Hepatocyte (in vitro differentiated cells): ENCODE data around the gene NEXN. TPM values are rescaled to one million over a fixed set of nuclear protein-coding genes. Genes with fewer than 3 reads are reported as not detected.

Experiments used
- DNase-seq: peaks from one replicate; pipeline ENCODE4 v3.0.0-alpha.2; 2016; ENCODE audit warnings: low spot score
- H2AFZ ChIP-seq: fragments of 200-600 bp; sonication (generic); 2 replicates; pipeline ENCODE4 v1.6.0; 2016; ENCODE audit warnings: antibody characterized with exemption, mild to moderate bottlenecking
- H3K27ac ChIP-seq: fragments of 200-600 bp; sonication (generic); 2 replicates; pipeline ENCODE4 v1.5.1; 2016; ENCODE audit warnings: mild to moderate bottlenecking
- H3K27me3 ChIP-seq: fragments of 200-600 bp; sonication (generic); 2 replicates; pipeline ENCODE4 v1.6.1; 2016
- H3K36me3 ChIP-seq: fragments of 200-600 bp; sonication (generic); replicated peaks from 2 replicates; pipeline ENCODE4 v1.5.1; 2016; ENCODE audit warnings: low read depth; ENCODE audit not compliant: insufficient read depth
- H3K4me1 ChIP-seq: fragments of 200-600 bp; sonication (generic); 2 replicates; pipeline ENCODE4 v1.5.1; 2016; ENCODE audit warnings: mild to moderate bottlenecking, moderate library complexity; ENCODE audit not compliant: insufficient read depth
- H3K4me2 ChIP-seq: fragments of 200-600 bp; sonication (generic); 2 replicates; pipeline ENCODE4 v1.6.0; 2016
- H3K4me3 ChIP-seq: fragments of 200-600 bp; sonication (generic); 2 replicates; pipeline ENCODE4 v1.5.1; 2016; ENCODE audit warnings: mild to moderate bottlenecking
- H3K79me2 ChIP-seq: fragments of 200-600 bp; sonication (generic); 2 replicates; pipeline ENCODE4 v1.6.0; 2017; ENCODE audit warnings: mild to moderate bottlenecking
- H3K9me2 ChIP-seq: fragments of 200-600 bp; sonication (generic); replicated peaks from 2 replicates; pipeline ENCODE4 v1.6.0; 2017; ENCODE audit warnings: mild to moderate bottlenecking; ENCODE audit not compliant: insufficient read depth
- H3K9me3 ChIP-seq: fragments of 200-600 bp; sonication (generic); 2 replicates; pipeline ENCODE4 v1.5.1; 2016; ENCODE audit warnings: low read depth, mild to moderate bottlenecking
- H4K20me1 ChIP-seq: fragments of 200-600 bp; sonication (generic); 2 replicates; pipeline ENCODE4 v1.6.0; 2016; ENCODE audit warnings: mild to moderate bottlenecking; ENCODE audit not compliant: insufficient read depth, poor library complexity, severe bottlenecking
- EZH2 ChIP-seq: fragments of 200-600 bp; sonication (generic); IDR thresholded peaks from 2 replicates; pipeline ENCODE4 v1.6.1; 2016; ENCODE audit warnings: antibody characterized with exemption, mild to moderate bottlenecking, borderline replicate concordance
- EZH2phosphoT487 ChIP-seq: fragments of 200-600 bp; sonication (generic); IDR thresholded peaks from one replicate; pipeline ENCODE4 v1.6.1; 2018; ENCODE audit warnings: antibody characterized with exemption, mild to moderate bottlenecking, low read depth, moderate library complexity; ENCODE audit not compliant: unreplicated experiment, severe bottlenecking
- WGBS: methylation state at CpG from one replicate; pipeline ENCODE4 v1.1.6; 2016; ENCODE audit warnings: low lambda C conversion rate; ENCODE audit errors: missing lambda C conversion rate; 5-methylcytosine and 5-hydroxymethylcytosine counted together
- polyA plus RNA-seq: library from polyadenylated mRNA; unstranded; fragments of >200 nt; fragmentation: Nextera tagmentation; extraction: Ambion mirVana; gene quantifications from 2 replicates; pipeline ENCODE4 v1.2.1, GENCODE V29; 2016
- total RNA-seq: library from RNA; depleted of rRNA; stranded (reverse); fragments of >200 nt; gene quantifications from 2 replicates; pipeline ENCODE4 v1.2.3, GENCODE V29; 2014
- TF ChIP-seq, protein P1 (sequence below): fragments of 200-600 bp; sonication (generic); IDR thresholded peaks from 2 replicates; pipeline ENCODE4 v1.5.1; 2016; ENCODE audit warnings: antibody characterized with exemption, mild to moderate bottlenecking; ENCODE audit not compliant: poor library complexity

The NEXN gene
- total and polyA plus RNA-seq, 2 experiments from 2014 or later: 5.1 to 11.5 TPM

DNA sequence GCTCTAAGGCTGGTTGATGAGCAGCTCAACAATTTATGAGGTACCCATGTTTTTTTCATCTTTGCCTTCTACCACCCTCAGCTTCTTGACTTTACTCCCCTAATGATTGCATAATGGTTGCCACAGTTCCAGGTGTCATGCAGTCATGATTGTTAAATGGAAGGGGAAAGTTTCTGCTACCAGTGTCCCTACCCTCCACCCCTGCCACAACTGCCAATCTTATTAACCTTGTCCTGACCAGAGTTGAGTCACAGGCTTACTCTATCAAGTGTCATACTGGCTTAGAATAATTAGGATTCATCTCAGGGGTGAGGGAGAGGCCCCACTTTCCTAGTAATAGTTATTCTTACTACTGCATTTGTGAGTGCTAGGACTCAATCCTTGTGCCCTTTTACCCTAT lies 98.4 kb downstream of the NEXN start:
- Histone ChIP-seq H3K36me3 (no peaks in the 10 kb centered on the region), H3K27me3 (no peaks in the 10 kb centered on the region), H3K4me1 (no peaks in the 10 kb centered on the region), H2AFZ (no peak overlapping the region), H3K9me2 (no peaks in the 10 kb centered on the region), H4K20me1 (no peaks in the 10 kb centered on the region), H3K27ac (no peak overlapping the region), H3K9me3 (no peaks in the 10 kb centered on the region), H3K79me2 (peaks cover 80% of the 10 kb centered on the region), H3K4me3 (no peak overlapping the region), H3K4me2 (no peak overlapping the region)
- TF ChIP-seq, protein P1, sequence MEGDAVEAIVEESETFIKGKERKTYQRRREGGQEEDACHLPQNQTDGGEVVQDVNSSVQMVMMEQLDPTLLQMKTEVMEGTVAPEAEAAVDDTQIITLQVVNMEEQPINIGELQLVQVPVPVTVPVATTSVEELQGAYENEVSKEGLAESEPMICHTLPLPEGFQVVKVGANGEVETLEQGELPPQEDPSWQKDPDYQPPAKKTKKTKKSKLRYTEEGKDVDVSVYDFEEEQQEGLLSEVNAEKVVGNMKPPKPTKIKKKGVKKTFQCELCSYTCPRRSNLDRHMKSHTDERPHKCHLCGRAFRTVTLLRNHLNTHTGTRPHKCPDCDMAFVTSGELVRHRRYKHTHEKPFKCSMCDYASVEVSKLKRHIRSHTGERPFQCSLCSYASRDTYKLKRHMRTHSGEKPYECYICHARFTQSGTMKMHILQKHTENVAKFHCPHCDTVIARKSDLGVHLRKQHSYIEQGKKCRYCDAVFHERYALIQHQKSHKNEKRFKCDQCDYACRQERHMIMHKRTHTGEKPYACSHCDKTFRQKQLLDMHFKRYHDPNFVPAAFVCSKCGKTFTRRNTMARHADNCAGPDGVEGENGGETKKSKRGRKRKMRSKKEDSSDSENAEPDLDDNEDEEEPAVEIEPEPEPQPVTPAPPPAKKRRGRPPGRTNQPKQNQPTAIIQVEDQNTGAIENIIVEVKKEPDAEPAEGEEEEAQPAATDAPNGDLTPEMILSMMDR: no peak
- TF ChIP-seq EZH2phosphoT487 (no peak), EZH2 (no peak)
- DNase-seq: no peak

DNA sequence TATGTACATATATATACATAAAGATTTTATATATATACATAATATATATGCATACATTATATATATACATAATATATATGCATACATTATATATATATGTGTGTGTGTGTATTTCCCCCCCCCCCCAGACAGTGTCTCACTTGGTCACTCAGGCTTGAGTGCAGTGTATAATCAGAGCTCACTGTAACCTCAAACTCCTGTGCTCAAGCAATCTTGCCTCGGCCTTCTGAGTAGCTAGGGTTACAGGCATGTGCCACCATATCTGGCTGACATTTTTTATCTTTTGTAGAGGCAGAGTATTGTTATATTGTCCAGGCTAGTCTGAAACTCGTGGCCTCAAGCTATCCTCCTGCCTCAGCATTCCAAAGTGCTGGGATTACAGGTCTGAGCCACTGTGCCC lies 99.5 kb downstream of the NEXN start:
- DNase-seq: no peak
- Histone ChIP-seq H3K27ac (no peak overlapping the region), H3K79me2 (peaks cover 79% of the 10 kb centered on the region), H3K27me3 (no peaks in the 10 kb centered on the region), H3K9me3 (no peaks in the 10 kb centered on the region), H3K4me2 (no peak overlapping the region), H3K9me2 (no peaks in the 10 kb centered on the region), H3K36me3 (no peaks in the 10 kb centered on the region), H4K20me1 (no peaks in the 10 kb centered on the region), H2AFZ (no peak overlapping the region), H3K4me3 (no peak overlapping the region), H3K4me1 (no peaks in the 10 kb centered on the region)
- 64% methylated on average over 2 of the region's 2 CpGs for WGBS
- TF ChIP-seq, protein P1: no peak
- TF ChIP-seq EZH2phosphoT487 (no peak), EZH2 (no peak)

DNA sequence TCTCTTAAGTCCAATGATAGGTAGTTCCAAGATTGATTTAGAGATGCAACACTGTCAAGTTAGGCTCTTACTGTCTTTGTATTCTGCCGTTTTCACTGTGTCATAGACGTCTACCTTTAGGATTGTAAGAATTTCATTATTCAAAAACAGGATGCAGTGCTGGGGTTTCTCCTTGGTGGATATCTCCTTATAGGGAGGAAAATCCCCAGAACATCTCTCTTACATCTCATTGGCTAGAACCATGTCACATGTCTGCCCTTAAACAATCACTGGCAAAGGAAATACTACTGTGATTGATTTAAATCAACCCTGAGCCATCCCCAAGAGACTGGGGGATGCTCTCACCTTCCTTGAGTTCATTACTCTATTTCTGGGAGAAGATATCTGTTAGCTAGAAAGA lies 101.3 kb downstream of the NEXN start:
- Histone ChIP-seq H3K4me1 (no peaks in the 10 kb centered on the region), H3K9me3 (no peaks in the 10 kb centered on the region), H3K36me3 (no peaks in the 10 kb centered on the region), H3K9me2 (no peaks in the 10 kb centered on the region), H2AFZ (no peak overlapping the region), H3K4me3 (no peak overlapping the region), H3K27ac (no peak overlapping the region), H4K20me1 (no peaks in the 10 kb centered on the region), H3K79me2 (peaks cover 84% of the 10 kb centered on the region), H3K27me3 (no peaks in the 10 kb centered on the region), H3K4me2 (no peak overlapping the region)
- no peak for DNase-seq
- 94% methylated on average over 2 of the region's 2 CpGs for WGBS
- no peak for TF ChIP-seq EZH2phosphoT487

DNA sequence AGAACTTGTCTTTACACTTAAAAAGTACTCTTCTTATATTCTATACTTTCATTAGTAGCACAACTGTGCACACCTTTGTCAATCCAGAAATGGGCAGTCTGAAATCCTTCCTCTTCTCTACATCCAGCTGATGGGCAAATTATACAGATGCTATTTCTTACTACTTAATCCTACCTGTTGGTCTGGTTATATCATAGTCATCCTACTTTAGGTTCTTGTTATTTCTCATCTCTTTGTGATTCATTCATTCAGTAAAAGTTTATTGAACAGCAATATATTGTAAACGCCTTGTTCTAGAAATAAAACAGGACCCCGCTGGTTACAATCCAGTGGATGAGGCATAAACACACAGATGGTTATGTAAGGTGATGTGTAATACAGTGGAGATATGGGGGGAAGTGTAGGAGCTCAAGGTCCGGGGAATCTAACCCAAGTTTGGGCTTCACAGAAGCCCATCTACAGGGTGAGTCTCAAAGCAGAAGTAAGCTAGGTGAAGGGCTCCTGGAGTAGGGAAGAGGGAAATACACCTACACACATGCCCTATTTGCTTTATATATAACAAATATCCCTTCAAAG lies 102.3 kb downstream of the NEXN start:
- Histone ChIP-seq H3K36me3 (no peaks in the 10 kb centered on the region), H3K9me3 (no peaks in the 10 kb centered on the region), H4K20me1 (no peaks in the 10 kb centered on the region), H3K4me2 (no peak overlapping the region), H3K4me1 (no peaks in the 10 kb centered on the region), H3K4me3 (no peak overlapping the region), H2AFZ (no peak overlapping the region), H3K79me2 (peaks cover 84% of the 10 kb centered on the region), H3K27me3 (no peaks in the 10 kb centered on the region), H3K27ac (no peak overlapping the region), H3K9me2 (no peaks in the 10 kb centered on the region)
- WGBS: 99% methylated on average over 3 of the region's 3 CpGs
- no peak for TF ChIP-seq EZH2
- DNase-seq: no peak
